ENCODE measurements around the gene CNTNAP2.

CNTNAP2 gene

DNA sequence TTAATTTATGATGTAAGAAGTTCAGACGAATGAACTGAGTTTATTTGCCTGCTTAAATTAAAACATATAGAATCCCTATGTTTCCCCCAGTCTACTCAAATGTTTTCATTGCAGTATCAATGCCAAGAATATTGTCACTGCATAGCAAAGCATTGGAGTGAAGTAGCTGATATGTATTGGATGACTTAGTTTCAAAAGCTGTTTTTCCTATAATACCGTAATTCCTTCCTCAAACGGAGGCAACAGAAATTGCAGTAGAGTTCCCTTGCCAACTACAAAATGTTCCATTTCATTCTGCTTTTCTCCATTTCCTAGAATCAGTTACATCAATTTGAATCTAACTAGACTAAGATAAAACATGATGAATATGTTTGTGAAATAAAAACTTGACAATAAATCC is 174.1 kb downstream of the CNTNAP2 start:
- H3K4me3 ChIP-seq (ENCODE audit: low read depth, low read length) = no peak overlapping the region
- no peaks in the 10 kb centered on the region for H3K36me3 ChIP-seq (ENCODE audit: control insufficient read depth in 2 of 2, insufficient read depth in 1 of 2, low read length in 2 of 2)
- no peak overlapping the region for H3K27ac ChIP-seq (ENCODE audit: extremely low read depth, low read depth, low read length)
- ChIA-PET POLR2A (no interaction called here), CTCF (interaction anchor here (0.6 to 0.7 kb wide), 2 partner anchors 35 to 360 kb away, joined by 3 read pairs; no protein-coding TSS in a partner anchor)
- H3K9me3 ChIP-seq (ENCODE audit: control insufficient read depth, insufficient read depth, low read depth, low read length) = no peaks in the 10 kb centered on the region
- H3K4me1 ChIP-seq (ENCODE audit: control insufficient read depth, insufficient read depth, low read length) = no peaks in the 10 kb centered on the region
- TF ChIP-seq ZBTB7A (tag by site-specific recombination; IDR thresholded peaks at IDR 0.05; ENCODE audit: low read depth) (no peak), SP7 (tag by site-specific recombination; IDR thresholded peaks at IDR 0.05) (no peak), FEZF1 (tag by site-specific recombination; IDR thresholded peaks at IDR 0.05) (no peak), HOXA7 (CRISPR knock-in tag; IDR thresholded peaks at IDR 0.05; ENCODE audit: borderline replicate concordance) (no peak), ZNF501 (tag by site-specific recombination; IDR thresholded peaks at IDR 0.05) (no peak), ZXDB (tag by site-specific recombination; IDR thresholded peaks at IDR 0.05) (no peak), ZNF707 (tag by site-specific recombination; IDR thresholded peaks at IDR 0.05) (no peak), SP3 (tag by site-specific recombination; IDR thresholded peaks at IDR 0.05) (no peak), TRIM28 (IDR thresholded peaks at IDR 0.05; ENCODE audit: borderline replicate concordance, low read length) (no peak), ZNF521 (tag by site-specific recombination; IDR thresholded peaks at IDR 0.05) (no peak), KLF8 (tag by site-specific recombination; IDR thresholded peaks at IDR 0.05) (no peak), ZNF529 (tag by site-specific recombination; IDR thresholded peaks at IDR 0.05; ENCODE audit: insufficient replicate concordance) (no peak), ZNF155 (tag by site-specific recombination; IDR thresholded peaks at IDR 0.05) (no peak), KLF9 (tag by site-specific recombination; IDR thresholded peaks at IDR 0.05; ENCODE audit: low read depth) (no peak), SCRT1 (tag by site-specific recombination; IDR thresholded peaks at IDR 0.05; ENCODE audit: borderline replicate concordance) (no peak), ZNF274 (IDR thresholded peaks at IDR 0.05; ENCODE audit: low read length) (no peak), ZNF274 (tag by site-specific recombination; IDR thresholded peaks at IDR 0.05; ENCODE audit: borderline replicate concordance) (no peak), ZNF423 (tag by site-specific recombination; IDR thresholded peaks at IDR 0.05) (no peak)
- TF ChIP-seq, protein P1, sequence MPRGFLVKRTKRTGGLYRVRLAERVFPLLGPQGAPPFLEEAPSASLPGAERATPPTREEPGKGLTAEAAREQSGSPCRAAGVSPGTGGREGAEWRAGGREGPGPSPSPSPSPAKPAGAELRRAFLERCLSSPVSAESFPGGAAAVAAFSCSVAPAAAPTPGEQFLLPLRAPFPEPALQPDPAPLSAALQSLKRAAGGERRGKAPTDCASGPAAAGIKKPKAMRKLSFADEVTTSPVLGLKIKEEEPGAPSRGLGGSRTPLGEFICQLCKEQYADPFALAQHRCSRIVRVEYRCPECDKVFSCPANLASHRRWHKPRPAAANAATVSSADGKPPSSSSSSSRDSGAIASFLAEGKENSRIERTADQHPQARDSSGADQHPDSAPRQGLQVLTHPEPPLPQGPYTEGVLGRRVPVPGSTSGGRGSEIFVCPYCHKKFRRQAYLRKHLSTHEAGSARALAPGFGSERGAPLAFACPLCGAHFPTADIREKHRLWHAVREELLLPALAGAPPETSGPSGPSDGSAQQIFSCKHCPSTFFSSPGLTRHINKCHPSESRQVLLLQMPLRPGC (tag by site-specific recombination; IDR thresholded peaks at IDR 0.05) = no peak
- TF ChIP-seq, protein P2, sequence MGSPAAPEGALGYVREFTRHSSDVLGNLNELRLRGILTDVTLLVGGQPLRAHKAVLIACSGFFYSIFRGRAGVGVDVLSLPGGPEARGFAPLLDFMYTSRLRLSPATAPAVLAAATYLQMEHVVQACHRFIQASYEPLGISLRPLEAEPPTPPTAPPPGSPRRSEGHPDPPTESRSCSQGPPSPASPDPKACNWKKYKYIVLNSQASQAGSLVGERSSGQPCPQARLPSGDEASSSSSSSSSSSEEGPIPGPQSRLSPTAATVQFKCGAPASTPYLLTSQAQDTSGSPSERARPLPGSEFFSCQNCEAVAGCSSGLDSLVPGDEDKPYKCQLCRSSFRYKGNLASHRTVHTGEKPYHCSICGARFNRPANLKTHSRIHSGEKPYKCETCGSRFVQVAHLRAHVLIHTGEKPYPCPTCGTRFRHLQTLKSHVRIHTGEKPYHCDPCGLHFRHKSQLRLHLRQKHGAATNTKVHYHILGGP (tag by site-specific recombination; IDR thresholded peaks at IDR 0.05) = no peak

DNA sequence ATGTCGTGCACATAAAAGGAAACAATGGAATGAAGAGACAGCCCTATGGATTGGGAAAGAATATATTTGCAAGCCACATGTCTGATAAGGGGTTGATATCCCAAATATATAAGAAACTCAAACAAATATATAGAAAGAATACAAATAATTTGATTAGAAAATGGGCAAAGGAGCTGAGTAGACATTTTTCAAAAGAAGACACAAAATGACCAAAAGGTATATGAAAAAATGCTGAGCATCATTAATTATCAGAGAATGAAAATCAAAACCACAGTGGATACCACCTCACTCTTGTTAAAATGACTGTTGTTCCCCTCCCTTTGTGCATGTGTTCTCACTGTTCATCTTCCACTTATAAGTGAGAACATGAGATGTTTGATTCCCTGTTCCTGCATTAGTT is 175.3 kb downstream of the CNTNAP2 start:
- Histone ChIP-seq H3K27ac (ENCODE audit: extremely low read depth, low read depth, low read length) (no peak overlapping the region), H3K4me3 (ENCODE audit: low read depth, low read length) (no peak overlapping the region), H3K36me3 (ENCODE audit: control insufficient read depth in 2 of 2, insufficient read depth in 1 of 2, low read length in 2 of 2) (no peaks in the 10 kb centered on the region), H3K9me3 (ENCODE audit: control insufficient read depth, insufficient read depth, low read depth, low read length) (no peaks in the 10 kb centered on the region), H3K4me1 (ENCODE audit: control insufficient read depth, insufficient read depth, low read length) (no peaks in the 10 kb centered on the region)
- CTCF ChIA-PET = interaction anchor here (0.8 kb wide), 1 partner anchor 1256 kb away, joined by 5 read pairs; no protein-coding TSS in a partner anchor
- POLR2A ChIA-PET = no interaction called here
- TF ChIP-seq ZNF366 (tag by site-specific recombination; conservative IDR thresholded peaks at IDR 0.05) = no peak
- TF ChIP-seq, protein P3, sequence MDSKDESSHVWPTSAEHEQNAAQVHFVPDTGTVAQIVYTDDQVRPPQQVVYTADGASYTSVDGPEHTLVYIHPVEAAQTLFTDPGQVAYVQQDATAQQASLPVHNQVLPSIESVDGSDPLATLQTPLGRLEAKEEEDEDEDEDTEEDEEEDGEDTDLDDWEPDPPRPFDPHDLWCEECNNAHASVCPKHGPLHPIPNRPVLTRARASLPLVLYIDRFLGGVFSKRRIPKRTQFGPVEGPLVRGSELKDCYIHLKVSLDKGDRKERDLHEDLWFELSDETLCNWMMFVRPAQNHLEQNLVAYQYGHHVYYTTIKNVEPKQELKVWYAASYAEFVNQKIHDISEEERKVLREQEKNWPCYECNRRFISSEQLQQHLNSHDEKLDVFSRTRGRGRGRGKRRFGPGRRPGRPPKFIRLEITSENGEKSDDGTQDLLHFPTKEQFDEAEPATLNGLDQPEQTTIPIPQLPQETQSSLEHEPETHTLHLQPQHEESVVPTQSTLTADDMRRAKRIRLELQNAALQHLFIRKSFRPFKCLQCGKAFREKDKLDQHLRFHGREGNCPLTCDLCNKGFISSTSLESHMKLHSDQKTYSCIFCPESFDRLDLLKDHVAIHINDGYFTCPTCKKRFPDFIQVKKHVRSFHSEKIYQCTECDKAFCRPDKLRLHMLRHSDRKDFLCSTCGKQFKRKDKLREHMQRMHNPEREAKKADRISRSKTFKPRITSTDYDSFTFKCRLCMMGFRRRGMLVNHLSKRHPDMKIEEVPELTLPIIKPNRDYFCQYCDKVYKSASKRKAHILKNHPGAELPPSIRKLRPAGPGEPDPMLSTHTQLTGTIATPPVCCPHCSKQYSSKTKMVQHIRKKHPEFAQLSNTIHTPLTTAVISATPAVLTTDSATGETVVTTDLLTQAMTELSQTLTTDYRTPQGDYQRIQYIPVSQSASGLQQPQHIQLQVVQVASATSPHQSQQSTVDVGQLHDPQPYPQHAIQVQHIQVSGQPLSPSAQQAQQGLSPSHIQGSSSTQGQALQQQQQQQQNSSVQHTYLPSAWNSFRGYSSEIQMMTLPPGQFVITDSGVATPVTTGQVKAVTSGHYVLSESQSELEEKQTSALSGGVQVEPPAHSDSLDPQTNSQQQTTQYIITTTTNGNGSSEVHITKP (tag by site-specific recombination; IDR thresholded peaks at IDR 0.05) = no peak
- TF ChIP-seq ZNF324 (tag by site-specific recombination; IDR thresholded peaks at IDR 0.05) = no peak
- TF ChIP-seq, protein P4, sequence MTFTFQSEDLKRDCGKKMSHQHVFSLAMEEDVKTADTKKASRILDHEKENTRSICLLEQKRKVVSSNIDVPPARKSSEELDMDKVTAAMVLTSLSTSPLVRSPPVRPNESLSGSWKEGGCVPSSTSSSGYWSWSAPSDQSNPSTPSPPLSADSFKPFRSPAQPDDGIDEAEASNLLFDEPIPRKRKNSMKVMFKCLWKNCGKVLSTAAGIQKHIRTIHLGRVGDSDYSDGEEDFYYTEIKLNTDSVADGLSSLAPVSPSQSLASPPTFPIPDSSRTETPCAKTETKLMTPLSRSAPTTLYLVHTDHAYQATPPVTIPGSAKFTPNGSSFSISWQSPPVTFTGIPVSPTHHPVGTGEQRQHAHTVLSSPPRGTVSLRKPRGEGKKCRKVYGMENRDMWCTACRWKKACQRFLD (tag by site-specific recombination; IDR thresholded peaks at IDR 0.05) = no peak
- no peak for TF ChIP-seq ZNF473 (tag by site-specific recombination; IDR thresholded peaks at IDR 0.05)
- TF ChIP-seq ZNF701 (tag by site-specific recombination; IDR thresholded peaks at IDR 0.05) = no peak
- no peak for TF ChIP-seq HOXD13 (CRISPR knock-in tag; IDR thresholded peaks at IDR 0.05; ENCODE audit: borderline replicate concordance)
- TF ChIP-seq, protein P5, sequence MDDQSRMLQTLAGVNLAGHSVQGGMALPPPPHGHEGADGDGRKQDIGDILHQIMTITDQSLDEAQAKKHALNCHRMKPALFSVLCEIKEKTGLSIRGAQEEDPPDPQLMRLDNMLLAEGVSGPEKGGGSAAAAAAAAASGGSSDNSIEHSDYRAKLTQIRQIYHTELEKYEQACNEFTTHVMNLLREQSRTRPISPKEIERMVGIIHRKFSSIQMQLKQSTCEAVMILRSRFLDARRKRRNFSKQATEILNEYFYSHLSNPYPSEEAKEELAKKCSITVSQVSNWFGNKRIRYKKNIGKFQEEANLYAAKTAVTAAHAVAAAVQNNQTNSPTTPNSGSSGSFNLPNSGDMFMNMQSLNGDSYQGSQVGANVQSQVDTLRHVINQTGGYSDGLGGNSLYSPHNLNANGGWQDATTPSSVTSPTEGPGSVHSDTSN (CRISPR knock-in tag; IDR thresholded peaks at IDR 0.05) = no peak
- TF ChIP-seq BCL11A (tag by site-specific recombination; IDR thresholded peaks at IDR 0.05; ENCODE audit: low read depth) = no peak
- no peak for TF ChIP-seq ZNF792 (tag by site-specific recombination; IDR thresholded peaks at IDR 0.05)
